NCI-H187 (cell line): Measurements from ENCODE around the gene PRCP.

Experiments
- DNase-seq, 2 experiments: peaks; one replicate each; lab custom pipeline; 2025; lab: John Stamatoyannopoulos, UW

PRCP gene

DNA sequence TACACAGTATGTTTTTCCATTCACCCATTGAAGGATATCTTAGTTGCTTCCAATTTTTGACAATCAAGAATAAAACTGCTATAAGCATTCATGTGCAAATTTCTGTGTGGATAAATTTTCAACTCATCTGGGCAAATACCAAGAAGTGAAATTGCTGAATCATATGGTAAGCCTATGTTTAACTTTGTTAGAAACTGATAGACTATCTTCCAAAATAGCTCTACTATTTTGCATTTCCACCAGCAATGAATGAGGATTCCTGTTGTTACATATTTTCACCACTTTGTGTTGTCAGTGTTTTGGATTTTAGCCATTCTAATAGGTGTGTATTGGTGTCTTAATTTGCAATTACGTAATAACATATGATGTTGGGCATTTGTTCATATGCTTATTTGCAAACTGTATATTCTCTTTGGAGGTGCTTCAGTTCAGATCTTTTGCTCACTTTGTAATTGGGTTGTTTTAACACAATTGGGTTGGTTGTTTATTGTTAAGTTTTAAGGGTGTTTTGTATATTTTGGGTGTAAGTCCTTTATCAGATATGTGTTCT lies 117.3 kb downstream of the PRCP start:
- no peak for DNase-seq

DNA sequence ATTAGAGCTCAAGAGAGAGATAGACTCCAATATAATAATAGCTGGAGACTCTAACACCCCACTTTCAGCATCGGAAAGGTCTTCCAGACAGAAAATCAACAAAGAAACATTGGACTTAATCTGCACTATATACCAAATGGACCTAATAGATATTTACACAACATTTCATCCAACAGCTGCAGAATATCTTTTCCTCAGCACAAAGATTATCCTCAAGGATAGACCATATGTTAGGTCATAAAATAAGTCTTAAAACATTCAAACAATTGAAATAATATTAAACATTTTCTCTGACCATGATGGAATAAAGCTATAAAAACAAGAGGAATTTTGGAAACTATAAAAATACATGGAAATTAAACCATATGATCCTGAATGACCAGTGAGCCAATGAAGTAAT lies 121.5 kb downstream of the PRCP start:
- no peak for DNase-seq

DNA sequence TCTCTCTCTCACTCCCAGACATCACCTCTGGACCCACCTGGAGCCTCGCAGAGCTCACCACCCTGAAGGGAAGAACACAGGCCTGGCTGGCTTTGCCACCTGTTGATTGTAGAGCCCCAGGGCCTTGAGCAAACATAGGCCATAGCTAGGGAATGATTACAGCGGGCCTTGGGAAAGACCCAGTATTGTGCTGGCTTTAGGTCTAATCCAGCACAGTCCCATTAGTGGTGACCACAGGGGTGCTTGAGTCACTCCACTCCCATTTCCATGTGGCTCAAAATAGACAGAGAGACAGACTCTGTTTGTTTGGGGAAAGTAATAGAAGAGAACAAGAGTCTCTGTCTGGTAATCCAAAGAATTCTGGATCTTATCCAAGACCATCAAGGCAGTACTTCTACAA lies 123.9 kb downstream of the PRCP start:
- DNase-seq: no peak

DNA sequence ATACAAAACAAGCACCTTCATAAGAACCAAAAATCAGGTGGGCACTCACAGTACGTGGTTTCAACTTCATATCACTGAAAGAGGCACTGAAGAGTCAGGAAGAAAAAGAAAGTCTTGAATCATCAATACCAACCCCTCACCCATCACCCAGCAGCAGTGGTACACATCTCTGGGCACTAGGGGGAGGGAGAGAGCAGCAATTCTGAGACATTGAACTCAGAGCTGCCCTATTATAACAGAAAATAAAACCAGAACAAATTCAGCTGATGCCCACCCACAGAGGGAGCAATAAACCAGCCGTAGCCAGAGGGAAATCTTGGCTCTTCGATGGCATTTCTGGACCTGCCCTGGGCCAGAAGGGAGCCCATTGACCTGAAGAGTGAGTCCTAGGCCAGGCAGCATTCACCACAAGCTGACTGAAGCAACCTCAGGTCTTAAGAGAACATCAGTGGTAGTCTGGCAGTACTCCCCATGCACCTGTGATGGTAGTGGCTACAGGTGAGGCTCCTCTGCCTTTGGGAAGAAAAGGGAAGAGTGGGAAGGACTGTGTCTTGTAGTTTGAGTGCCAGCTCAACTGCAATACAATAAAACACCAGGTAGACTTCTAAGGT lies 124.4 kb downstream of the PRCP start:
- no peak for DNase-seq

DNA sequence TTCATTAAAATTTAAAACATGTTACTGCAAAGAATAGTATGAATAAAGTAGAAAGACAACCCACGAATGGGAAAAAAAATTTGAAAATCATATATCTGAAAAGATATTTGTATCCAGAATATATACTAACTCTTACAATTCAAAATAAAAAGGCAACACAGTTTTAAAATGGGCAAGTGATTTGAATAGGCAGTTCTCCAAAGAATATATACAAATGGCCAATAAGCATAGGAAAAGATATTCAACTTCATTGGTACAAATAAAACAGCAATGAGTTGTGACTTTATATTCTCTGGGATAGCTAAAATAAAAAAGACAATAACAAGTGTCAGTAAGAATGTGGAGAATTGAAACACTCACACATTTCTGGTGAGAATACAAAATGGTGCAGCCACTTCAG lies 125.0 kb downstream of the PRCP start:
- no peak for DNase-seq
